Peyer's patch (tissue), 4 donors: ENCODE results near the gene CMTR1.

ENCODE experiments used
- POLR2A ChIP-seq, 2 donors: fragments of 450-650 bp; IDR thresholded peaks; one replicate each; pipeline ENCODE4 v1.5.1; 2017; ENCODE audit warnings: antibody characterized with exemption in 2 of 2, mild to moderate bottlenecking in 2 of 2, moderate library complexity in 2 of 2
- TF ChIP-seq, protein P1 (sequence below), 6 experiments: fragments of 450-650 bp in 4 of 6; fragments of 200-600 bp in 2 of 6; sonication (generic) in 1 of 6; IDR thresholded peaks; one replicate each; pipeline ENCODE4 v1.5.1; 2017 to 2019; ENCODE audit warnings: antibody characterized with exemption in 6 of 6, mild to moderate bottlenecking in 3 of 6, moderate library complexity in 1 of 6

- TF ChIP-seq, protein P1, sequence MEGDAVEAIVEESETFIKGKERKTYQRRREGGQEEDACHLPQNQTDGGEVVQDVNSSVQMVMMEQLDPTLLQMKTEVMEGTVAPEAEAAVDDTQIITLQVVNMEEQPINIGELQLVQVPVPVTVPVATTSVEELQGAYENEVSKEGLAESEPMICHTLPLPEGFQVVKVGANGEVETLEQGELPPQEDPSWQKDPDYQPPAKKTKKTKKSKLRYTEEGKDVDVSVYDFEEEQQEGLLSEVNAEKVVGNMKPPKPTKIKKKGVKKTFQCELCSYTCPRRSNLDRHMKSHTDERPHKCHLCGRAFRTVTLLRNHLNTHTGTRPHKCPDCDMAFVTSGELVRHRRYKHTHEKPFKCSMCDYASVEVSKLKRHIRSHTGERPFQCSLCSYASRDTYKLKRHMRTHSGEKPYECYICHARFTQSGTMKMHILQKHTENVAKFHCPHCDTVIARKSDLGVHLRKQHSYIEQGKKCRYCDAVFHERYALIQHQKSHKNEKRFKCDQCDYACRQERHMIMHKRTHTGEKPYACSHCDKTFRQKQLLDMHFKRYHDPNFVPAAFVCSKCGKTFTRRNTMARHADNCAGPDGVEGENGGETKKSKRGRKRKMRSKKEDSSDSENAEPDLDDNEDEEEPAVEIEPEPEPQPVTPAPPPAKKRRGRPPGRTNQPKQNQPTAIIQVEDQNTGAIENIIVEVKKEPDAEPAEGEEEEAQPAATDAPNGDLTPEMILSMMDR (IDR thresholded peaks at IDR 0.05): no peak
- TF ChIP-seq POLR2A (IDR thresholded peaks at IDR 0.05): no peak
Measured at GRCh38 chr6:37433657-37434271, 743 bp downstream of the CMTR1 start.
